Central memory CD8-positive, alpha-beta T cell (primary cell): Measurements from ENCODE around the gene HOXD11.

ENCODE experiments used
- ATAC-seq: fragments of 150-1000 bp; cut with Tn5 transposase; replicated peaks from 2 replicates; pipeline ENCODE4 v1.10.0; 2022; ENCODE audit warnings: mild to moderate bottlenecking, moderate FRiP score, moderate number of reproducible peaks; ENCODE audit not compliant: poor library complexity, severe bottlenecking; ENCODE audit errors: extremely low read depth
- DNase-seq, 2 donors: peaks; one replicate each; pipeline ENCODE4 v3.0.0; 2021; ENCODE audit warnings: low spot score in 2 of 2
- H3K27ac Mint-ChIP-seq: one replicate; pipeline ENCODE4 v1.8.0; 2022; ENCODE audit warnings: low read depth, mild to moderate bottlenecking, moderate library complexity, mixed read lengths
- H3K27me3 Mint-ChIP-seq: one replicate; pipeline ENCODE4 v1.8.0; 2022; ENCODE audit warnings: mixed read lengths
- H3K36me3 Mint-ChIP-seq: one replicate; pipeline ENCODE4 v1.8.0; 2022; ENCODE audit warnings: mild to moderate bottlenecking, moderate library complexity, mixed read lengths; ENCODE audit not compliant: insufficient read depth
- H3K4me1 Mint-ChIP-seq: one replicate; pipeline ENCODE4 v1.8.0; 2022; ENCODE audit warnings: mixed read lengths
- H3K4me3 Mint-ChIP-seq: one replicate; pipeline ENCODE4 v1.8.0; 2022; ENCODE audit warnings: mild to moderate bottlenecking, moderate library complexity, mixed read lengths
- H3K9me3 Mint-ChIP-seq: one replicate; pipeline ENCODE4 v1.8.0; 2022; ENCODE audit warnings: mixed read lengths

Gene HOXD11

DNA sequence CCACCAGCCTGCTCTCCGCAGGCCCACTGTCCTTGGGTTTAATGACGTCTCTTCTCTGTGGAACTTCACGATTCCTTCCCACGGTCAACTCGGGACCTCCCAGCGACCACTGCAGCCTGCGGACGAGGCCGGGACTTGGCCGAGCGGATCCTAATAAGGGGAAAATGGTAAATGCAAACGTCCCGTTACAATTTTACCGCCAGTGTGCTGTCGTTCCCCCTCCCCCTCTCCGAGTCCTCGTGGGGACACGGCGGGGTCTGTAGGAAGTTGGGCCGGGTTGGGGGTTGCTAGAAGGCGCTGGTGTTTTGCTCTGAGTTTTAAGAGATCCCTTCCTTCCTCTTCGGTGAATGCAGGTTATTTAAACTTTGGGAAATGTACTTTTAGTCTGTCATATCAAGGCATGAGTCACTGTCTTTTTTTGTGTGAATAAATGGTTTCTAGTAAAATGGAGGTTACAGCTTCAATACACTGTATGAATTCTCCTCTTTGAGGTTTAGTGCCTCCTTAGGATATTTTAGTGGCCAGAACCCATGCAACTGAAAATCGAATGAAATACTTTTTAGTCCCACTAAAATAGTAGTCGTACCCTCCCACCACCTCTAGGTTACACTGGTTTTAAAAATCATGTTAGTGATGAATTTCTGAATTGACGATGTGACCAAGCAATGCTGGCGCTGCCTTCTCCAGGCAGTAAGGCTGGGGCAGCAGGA lies 2.3 kb downstream of the HOXD11 start:
- Mint-ChIP-seq H3K36me3 (peaks cover 28% of the 10 kb centered on the region), H3K4me3 (peak overlapping the region; percentile 23), H3K27ac (peak overlapping the region; percentile 32), H3K27me3 (peaks cover 86% of the 10 kb centered on the region), H3K4me1 (peaks cover 13% of the 10 kb centered on the region), H3K9me3 (peaks cover 6% of the 10 kb centered on the region)
- DNase-seq: no peak
- no peak for ATAC-seq

DNA sequence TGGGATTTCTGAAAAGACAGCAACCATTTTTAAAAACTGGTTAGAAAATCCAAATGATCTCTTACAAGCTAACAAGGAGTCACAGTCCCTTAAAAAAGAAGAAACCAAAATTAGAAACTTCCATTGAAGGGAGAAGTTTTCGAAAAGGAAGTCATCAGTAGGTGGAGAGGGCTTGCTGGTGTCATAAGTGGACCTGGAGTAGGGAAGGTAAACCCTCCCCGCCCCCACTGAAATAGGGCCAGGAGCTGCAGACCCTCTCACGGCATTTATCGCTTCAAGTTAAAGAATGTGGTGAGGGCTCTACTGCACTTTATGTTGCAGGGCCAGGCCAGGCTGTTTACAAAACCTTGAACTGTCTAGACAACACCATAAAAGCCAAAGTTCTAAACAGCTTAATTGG lies 2.9 kb downstream of the HOXD11 start:
- H3K27ac Mint-ChIP-seq: no peak overlapping the region
- H3K4me3 Mint-ChIP-seq: no peak overlapping the region

DNA sequence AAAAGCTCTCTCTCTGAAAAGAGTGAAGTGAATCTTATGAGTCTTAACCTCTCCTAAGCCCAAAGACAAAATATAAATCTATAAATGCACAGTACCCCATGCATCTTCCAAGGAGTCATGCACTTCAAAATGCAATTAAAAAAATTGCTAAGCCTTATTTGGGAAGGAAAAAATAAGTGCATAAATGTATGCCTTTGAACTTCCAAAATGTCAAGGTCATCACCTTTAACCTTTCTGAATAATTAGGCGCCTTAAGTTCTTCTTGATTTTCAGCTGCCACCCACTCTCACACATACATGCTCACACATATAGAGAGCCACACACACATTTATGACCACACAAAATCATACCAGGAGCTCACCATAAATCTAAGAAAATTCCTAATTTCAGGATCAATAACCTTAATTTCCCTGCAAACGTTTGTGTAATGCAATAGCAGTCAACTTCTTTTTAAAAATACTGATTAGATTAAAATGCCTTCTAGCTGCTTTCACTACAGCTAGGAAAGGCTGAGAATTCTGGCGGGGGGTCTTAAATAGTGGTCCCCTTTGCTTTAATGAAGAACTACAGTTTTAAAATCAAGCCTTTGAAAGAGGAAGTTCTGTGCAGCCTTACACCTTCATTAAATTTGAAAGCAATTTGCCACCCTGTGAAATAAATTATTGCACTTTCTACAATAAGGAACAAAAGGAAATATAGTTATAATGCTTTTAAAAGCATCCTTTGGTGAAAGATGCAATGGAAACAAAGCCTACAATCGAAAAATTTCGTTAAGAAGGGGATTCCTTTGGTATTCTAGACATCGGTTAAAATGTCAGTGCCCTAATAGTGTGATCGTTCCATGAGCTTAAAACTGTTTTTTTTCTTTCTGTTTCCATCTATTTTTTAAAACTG lies 3.6 kb downstream of the HOXD11 start:
- Mint-ChIP-seq H3K36me3 (peaks cover 26% of the 10 kb centered on the region), H3K9me3 (peaks cover 6% of the 10 kb centered on the region), H3K4me3 (no peak overlapping the region), H3K27ac (no peak overlapping the region), H3K27me3 (peaks cover 81% of the 10 kb centered on the region), H3K4me1 (peaks cover 8% of the 10 kb centered on the region)
- ATAC-seq: no peak
- no peak for DNase-seq

More for the DNA sequence above, 2.9 kb downstream of the HOXD11 start:
- Mint-ChIP-seq H3K4me1 (peaks cover 10% of the 10 kb centered on the region), H3K27me3 (peaks cover 85% of the 10 kb centered on the region), H3K36me3 (peaks cover 27% of the 10 kb centered on the region), H3K9me3 (peaks cover 6% of the 10 kb centered on the region)
- DNase-seq (no peak), ATAC-seq (no peak)

DNA sequence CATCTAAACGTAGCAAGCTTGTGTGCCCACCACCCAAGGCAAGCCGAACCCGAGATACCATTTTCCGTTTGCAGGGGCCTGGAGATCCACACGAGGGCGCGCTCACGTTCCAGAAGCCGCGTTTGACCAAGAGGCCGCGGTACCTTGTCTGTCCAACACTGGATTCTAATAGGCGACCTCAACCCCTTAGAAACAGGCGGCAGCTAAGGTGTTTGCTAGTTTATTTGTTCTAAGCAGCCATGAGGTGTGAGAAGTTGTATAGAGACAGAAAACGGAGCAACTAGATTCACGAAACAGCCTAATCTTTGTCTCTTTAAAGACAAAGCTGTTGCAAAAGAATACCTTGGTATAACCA lies 4.2 kb downstream of the HOXD11 start:
- H3K36me3 Mint-ChIP-seq: peaks cover 20% of the 10 kb centered on the region
- no peak for ATAC-seq
- H3K27me3 Mint-ChIP-seq: peaks cover 81% of the 10 kb centered on the region
- peaks cover 1% of the 10 kb centered on the region for H3K9me3 Mint-ChIP-seq
- no peak overlapping the region for H3K4me3 Mint-ChIP-seq
- H3K4me1 Mint-ChIP-seq: peaks cover 3% of the 10 kb centered on the region
- DNase-seq: no peak
- no peak overlapping the region for H3K27ac Mint-ChIP-seq

DNA sequence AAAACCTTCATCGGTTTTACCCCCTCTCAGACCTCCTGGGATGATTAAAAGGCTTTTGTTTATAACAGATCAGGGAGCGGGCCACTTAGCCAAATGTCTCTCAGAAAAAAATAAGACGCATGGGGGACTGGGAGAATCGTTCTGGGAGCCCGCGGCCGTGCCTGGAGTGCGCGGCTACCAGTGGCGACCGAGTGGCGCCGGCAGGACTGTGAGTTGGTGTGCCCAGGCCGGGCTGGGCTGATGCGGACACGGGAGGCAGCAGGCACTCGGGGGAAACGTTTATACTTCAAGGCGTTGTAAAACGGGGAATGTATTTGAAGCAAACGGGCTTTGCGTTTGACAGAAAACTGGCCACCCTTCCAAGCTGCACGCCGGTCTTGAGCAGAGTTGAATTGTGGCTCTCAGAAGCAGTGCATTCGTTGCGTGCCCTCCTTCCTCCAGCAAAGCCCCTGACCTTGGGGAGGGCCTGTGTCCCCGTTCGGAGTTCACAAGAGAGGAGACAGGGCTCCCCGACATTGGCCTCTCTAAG lies 4.8 kb downstream of the HOXD11 start:
- ATAC-seq (no peak), DNase-seq (no peak)
- no peaks in the 10 kb centered on the region for H3K4me1 Mint-ChIP-seq
- H3K4me3 Mint-ChIP-seq: no peak overlapping the region
- no peaks in the 10 kb centered on the region for H3K9me3 Mint-ChIP-seq
- peaks cover 20% of the 10 kb centered on the region for H3K36me3 Mint-ChIP-seq
- H3K27ac Mint-ChIP-seq: no peak overlapping the region
- H3K27me3 Mint-ChIP-seq: peaks cover 82% of the 10 kb centered on the region

DNA sequence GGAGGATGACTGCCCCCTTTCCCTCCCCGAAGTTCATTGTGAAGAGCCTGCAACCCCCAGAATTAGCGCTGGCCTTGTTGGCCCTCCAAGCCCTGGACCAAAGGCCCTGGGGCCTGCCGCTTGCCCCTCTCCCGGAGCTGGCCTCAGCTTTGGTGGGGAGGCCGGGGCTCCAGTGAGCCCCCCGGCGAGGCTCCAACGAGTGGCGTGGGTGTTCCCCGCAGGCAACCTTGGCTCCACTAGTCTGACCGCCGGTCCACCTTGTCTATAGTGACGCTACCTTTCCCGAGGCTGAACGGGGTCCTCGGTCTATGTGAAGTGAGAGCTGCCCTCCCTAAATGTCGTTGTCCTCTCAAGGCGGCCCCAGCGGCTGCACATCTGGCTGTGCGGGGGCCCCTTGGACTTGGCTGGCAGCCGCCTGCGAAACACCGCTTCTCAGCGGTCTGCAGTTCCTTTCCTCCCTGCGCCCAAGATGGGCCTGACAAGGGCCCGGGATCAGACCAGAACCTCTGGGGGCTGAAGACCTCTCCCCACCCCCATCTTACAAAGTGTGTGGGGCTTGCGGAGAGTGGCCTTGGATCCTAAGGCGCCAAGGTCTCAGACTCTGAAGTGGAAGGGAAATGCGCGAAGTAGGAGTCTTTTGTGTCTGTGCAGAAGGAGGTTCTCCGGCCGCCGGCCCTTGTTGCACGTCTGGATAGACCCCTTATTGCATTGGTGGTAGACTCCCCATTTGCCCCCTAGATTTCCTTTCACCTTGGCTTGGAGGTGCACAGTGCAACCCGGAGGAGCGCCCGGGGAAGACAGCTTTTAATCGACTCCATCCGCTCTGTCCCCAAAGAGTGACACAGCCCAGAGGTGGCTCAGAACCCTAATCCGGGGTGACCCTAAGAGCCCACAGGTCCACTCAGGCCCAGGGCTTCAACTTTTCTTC lies 5.6 kb downstream of the HOXD11 start:
- Mint-ChIP-seq H3K4me1 (no peaks in the 10 kb centered on the region), H3K36me3 (peaks cover 22% of the 10 kb centered on the region), H3K4me3 (no peak overlapping the region), H3K27me3 (peaks cover 89% of the 10 kb centered on the region), H3K9me3 (no peaks in the 10 kb centered on the region), H3K27ac (no peak overlapping the region)
- ATAC-seq: no peak
- DNase-seq: no peak

DNA sequence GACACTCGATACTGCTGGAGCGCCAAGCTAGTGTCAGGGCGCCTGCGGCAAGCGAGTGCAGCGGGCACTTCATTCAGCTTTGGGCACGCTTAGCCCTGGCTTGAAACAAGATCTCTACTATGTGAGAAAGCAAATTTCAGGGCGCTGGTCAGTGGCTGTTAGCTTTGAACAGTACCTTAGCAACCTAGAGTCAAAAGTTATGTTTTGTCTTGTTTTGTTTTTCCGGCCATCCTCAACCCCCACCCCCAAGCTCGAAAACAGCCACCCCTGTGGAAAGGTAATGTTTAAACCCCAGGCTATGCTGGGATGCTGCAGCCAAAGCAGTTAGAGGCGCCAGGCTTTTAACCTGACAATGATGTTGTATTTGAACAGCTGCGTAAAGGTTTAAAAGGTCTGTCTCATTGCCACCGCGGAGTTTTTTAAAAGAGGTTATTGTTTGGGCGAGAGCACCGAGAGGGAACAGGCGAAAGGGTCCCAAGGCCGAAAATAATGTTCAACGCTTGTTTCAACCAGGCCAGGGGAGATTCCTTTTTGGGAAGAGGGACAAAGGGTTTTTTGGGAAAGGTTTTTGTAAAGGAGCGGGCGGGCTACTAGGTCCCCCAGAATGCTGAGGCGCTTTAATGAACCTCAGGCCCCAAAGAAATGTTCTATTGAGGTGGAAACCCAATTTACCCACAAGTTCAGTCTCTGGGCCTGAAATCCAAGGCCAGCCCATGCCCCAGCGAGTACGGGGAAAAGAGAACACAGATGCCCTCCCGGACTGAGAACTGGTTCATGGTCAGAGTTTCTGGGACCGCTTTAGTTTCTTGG lies 7.2 kb downstream of the HOXD11 start:
- Mint-ChIP-seq H3K4me3 (no peak overlapping the region), H3K36me3 (peaks cover 21% of the 10 kb centered on the region), H3K4me1 (peaks cover 16% of the 10 kb centered on the region), H3K9me3 (no peaks in the 10 kb centered on the region), H3K27me3 (peaks cover 96% of the 10 kb centered on the region), H3K27ac (no peak overlapping the region)
- ATAC-seq (no peak), DNase-seq (no peak)

DNA sequence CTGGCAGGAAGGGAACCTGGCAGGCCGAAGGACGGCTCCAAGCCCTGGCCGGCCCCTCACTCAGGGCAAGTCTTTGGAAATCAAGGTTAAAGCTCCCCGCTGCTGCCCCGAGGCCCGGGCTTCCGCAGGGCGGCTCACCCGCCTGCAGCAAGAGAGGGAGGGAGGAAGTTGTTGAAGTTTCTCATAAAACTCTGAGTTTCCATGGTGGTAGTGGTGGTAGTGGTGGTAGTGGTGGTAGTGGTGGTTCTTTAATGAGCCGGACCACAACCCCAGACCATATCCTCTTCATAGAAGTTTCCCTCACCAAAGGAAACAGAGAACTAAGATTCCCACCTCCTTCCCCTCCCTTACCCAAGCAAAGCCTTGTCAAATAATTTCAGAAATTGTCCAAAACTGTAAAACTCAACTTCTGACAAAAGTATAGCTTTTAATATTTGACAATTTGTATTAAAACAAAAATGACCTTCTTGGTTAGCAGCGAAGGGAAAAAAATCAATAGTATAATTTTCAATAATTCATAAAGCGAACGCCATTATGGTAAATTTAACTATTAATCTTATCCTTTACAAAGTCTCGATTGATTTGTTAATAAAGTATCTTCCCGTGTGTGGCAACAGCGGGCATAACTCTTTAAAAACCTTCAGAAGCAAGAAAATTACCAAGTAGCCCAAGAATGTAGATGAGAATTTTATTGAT lies 8.0 kb downstream of the HOXD11 start:
- H3K4me3 Mint-ChIP-seq: no peak overlapping the region
- ATAC-seq (no peak), DNase-seq (no peak)
- H3K9me3 Mint-ChIP-seq: no peaks in the 10 kb centered on the region
- peaks cover 96% of the 10 kb centered on the region for H3K27me3 Mint-ChIP-seq
- H3K4me1 Mint-ChIP-seq: peaks cover 16% of the 10 kb centered on the region
- H3K36me3 Mint-ChIP-seq: peaks cover 19% of the 10 kb centered on the region
- no peak overlapping the region for H3K27ac Mint-ChIP-seq

DNA sequence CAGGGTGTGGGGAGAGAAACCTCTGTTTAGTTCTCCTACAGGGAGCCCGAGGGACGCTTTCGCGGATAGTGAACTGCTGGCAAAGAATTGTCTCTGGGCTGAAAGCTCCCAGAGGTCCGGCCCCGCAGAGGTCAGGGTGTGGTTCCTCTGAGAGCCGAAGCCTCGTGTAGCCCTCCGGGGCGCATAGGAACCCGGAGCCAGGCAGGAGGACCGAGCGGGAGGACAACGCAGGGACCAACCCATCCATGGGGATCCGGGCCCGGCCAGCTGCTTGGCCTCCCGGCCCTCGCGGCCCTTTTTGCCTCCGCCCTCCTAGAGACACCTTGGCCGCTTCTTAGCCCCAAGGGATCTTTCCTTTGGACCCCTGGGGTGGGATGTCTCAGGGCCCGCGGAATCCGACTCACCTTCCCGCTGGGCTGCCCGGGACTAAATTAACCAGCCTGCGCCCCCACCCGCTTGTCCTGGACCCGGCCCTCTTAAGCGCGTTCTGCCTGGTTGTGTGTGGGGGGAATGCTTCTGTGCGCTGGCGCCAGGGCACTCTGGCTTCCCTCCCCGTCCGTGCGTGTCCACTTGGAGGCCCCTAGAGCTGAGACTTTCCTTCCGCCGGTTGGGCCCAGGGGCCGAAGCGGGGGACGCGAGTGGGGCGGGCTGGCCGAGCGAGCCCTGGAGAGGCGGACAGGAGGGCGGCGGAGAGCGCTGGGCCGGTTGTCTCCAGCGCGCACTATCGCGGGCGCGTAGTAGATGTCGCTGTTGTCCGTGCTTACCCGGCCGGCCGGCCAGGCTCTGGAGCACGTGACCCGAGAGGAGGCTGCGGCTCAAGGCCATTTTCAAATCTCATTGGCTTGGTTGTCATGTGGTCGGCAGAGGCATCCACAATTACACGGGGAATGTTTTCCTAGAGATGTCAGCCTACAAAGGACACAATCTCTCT lies 9.1 kb downstream of the HOXD11 start, which contains the start of gene HOXD10:
Gene HOXD10 (plus strand): TSS at position 896 of the 931 bp plus-strand sequence. CDS start 56 bp downstream, outside the sequence.
- DNase-seq (no peak), ATAC-seq (no peak)
- Mint-ChIP-seq H3K27me3 (peaks cover 96% of the 10 kb centered on the region), H3K27ac (peak within 1 kb of the TSS; percentile 21), H3K36me3 (peaks cover 22% of the 10 kb centered on the region), H3K4me1 (peaks cover 16% of the 10 kb centered on the region), H3K9me3 (no peaks in the 10 kb centered on the region), H3K4me3 (no peak within 1 kb of the TSS)

DNA sequence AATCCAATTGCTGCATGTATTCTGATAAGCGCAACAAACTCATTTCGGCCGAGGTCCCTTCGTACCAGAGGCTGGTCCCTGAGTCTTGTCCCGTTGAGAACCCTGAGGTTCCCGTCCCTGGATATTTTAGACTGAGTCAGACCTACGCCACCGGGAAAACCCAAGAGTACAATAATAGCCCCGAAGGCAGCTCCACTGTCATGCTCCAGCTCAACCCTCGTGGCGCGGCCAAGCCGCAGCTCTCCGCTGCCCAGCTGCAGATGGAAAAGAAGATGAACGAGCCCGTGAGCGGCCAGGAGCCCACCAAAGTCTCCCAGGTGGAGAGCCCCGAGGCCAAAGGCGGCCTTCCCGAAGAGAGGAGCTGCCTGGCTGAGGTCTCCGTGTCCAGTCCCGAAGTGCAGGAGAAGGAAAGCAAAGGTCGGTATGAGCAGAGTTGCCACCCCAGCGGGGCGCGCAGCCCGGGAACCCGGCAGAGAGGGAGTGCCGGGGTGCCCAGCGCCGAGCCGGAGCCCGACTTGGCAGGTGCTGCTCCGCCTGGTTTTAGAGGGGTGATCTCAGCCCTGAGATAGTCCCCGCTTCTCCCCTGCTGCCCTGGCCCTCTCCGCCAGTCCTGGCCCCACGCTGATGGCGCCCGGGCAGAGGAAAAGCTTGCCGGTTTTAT lies 10.2 kb downstream of the HOXD11 start:
- Mint-ChIP-seq H3K27me3 (peaks cover 89% of the 10 kb centered on the region), H3K27ac (peak overlapping the region; percentile 21)
- no peak for ATAC-seq

More for the DNA sequence above, 10.2 kb downstream of the HOXD11 start:
- H3K9me3 Mint-ChIP-seq: no peaks in the 10 kb centered on the region
- peaks cover 16% of the 10 kb centered on the region for H3K4me1 Mint-ChIP-seq
- no peak for DNase-seq
- H3K36me3 Mint-ChIP-seq: peaks cover 22% of the 10 kb centered on the region
- H3K4me3 Mint-ChIP-seq: no peak overlapping the region
